PC-9 (cell line): ENCODE measurements around the gene PTPRT. TPM values are rescaled to one million over a fixed set of nuclear protein-coding genes. Genes with fewer than 3 reads are reported as not detected.

Experiments
- BruUV-seq: library from RNA; stranded (reverse); fragments of 400-500 nt; replicated peaks from 2 replicates; lab custom pipeline; 2021; lab: Mats Ljungman, UMichigan
- CTCF ChIA-PET: fragments of 300-600 bp; sonication (Branson Sonifier 250); formaldehyde crosslinking; loops from one replicate; lab custom pipeline; 2022; ENCODE audit warnings: antibody characterized with exemption; lab: Charles Lee
- POLR2A ChIA-PET: fragments of 300-600 bp; sonication (Branson Sonifier 250); formaldehyde crosslinking; loops from one replicate; lab custom pipeline; 2022; ENCODE audit warnings: antibody characterized with exemption; ENCODE audit not compliant: unreplicated experiment; lab: Charles Lee
- DNase-seq, 2 experiments: peaks; one replicate each; pipeline versions ENCODE4 v3.0.0 to v3.0.0-alpha.2; 2015 to 2022; ENCODE audit warnings: mixed read lengths in 1 of 2
- H2AFZ ChIP-seq: fragments of 200-600 bp; sonication (generic); 2 replicates; pipeline ENCODE4 v1.8.1; 2017; ENCODE audit warnings: antibody characterized with exemption
- H3F3A ChIP-seq: fragments of 200-600 bp; sonication (generic); 2 replicates; pipeline ENCODE4 v1.8.1; 2017; ENCODE audit warnings: antibody characterized with exemption, mild to moderate bottlenecking, low read depth; ENCODE audit not compliant: insufficient read depth
- H3K27ac ChIP-seq: fragments of 200-600 bp; sonication (generic); 2 replicates; pipeline ENCODE4 v1.6.1; 2016; ENCODE audit warnings: mixed run types
- H3K27me3 ChIP-seq: fragments of 200-600 bp; sonication (generic); 2 replicates; pipeline ENCODE4 v1.6.1; 2016; ENCODE audit warnings: low read depth, mixed run types; ENCODE audit not compliant: insufficient read depth
- H3K36me3 ChIP-seq: fragments of 200-600 bp; sonication (generic); 2 replicates; pipeline ENCODE4 v1.6.1; 2016; ENCODE audit warnings: low read depth, mixed run types
- H3K4me1 ChIP-seq: fragments of 200-600 bp; sonication (generic); replicated peaks from 2 replicates; pipeline ENCODE4 v1.6.1; 2016; ENCODE audit warnings: mixed run types; ENCODE audit not compliant: insufficient read depth
- H3K4me2 ChIP-seq: fragments of 200-600 bp; sonication (generic); 2 replicates; pipeline ENCODE4 v1.6.1; 2017; ENCODE audit warnings: mixed run types
- H3K4me3 ChIP-seq: fragments of 200-600 bp; sonication (generic); 2 replicates; pipeline ENCODE4 v1.6.1; 2016; ENCODE audit warnings: mixed run types
- H3K79me2 ChIP-seq: fragments of 200-600 bp; sonication (generic); 2 replicates; pipeline ENCODE4 v1.6.1; 2017; ENCODE audit warnings: low read depth, mixed run types
- H3K9me2 ChIP-seq: fragments of 200-600 bp; sonication (generic); 2 replicates; pipeline ENCODE4 v1.8.1; 2017; ENCODE audit warnings: mild to moderate bottlenecking; ENCODE audit not compliant: insufficient read depth
- H3K9me3 ChIP-seq: fragments of 200-600 bp; sonication (generic); 2 replicates; pipeline ENCODE4 v1.8.1; 2016; ENCODE audit warnings: low read depth; ENCODE audit not compliant: insufficient read depth
- H4K20me1 ChIP-seq: fragments of 200-600 bp; sonication (generic); 2 replicates; pipeline ENCODE4 v1.8.1; 2017; ENCODE audit not compliant: insufficient read depth
- EZH2 ChIP-seq: fragments of 200-600 bp; sonication (generic); IDR thresholded peaks from 2 replicates; pipeline ENCODE4 v1.8.0; 2017; ENCODE audit warnings: antibody characterized with exemption, low read depth
- intact Hi-C: fragments of 100-400 bp; cut with micrococcal nuclease; formaldehyde crosslinking; loops from one replicate; pipeline ENCODE4 v1.10.0; 2022; ENCODE audit not compliant: unreplicated experiment
- total RNA-seq: library from RNA; stranded (reverse); gene quantifications from 2 replicates; pipeline ENCODE4 v1.2.3, GENCODE V29; 2021
- TF ChIP-seq, protein P1 (sequence below): fragments of 200-600 bp; sonication (generic); conservative IDR thresholded peaks from 2 replicates; pipeline ENCODE4 v1.6.1; 2017; ENCODE audit warnings: mixed run types, antibody characterized with exemption, mild to moderate bottlenecking, moderate library complexity

PTPRT gene
- total RNA-seq, 1 experiment from 2014 or later: not detected

DNA sequence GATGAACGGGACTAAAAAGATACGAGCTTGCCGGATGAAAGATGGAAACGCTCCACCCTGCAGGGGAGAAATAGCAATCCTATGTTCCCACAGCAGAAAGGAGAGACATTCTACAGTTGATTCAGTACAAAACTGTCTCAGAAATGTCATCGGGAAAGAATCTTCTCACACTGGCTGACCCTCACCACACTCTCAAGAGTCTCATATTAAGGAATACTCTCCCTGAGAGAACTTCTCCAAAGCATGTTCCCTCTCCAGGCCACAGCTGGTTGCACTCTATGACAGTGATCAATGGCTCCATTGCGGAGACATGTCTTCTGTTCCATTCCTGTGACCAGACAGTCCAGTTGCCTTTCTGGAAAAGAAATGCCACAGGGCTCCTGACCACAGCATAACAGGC lies 813.6 kb downstream of the PTPRT start:
- no peaks in the 10 kb centered on the region for H3K9me3 ChIP-seq
- no peaks in the 10 kb centered on the region for H4K20me1 ChIP-seq
- no peak for DNase-seq
- no TSS peak for BruUV-seq
- H3K27ac ChIP-seq: no peak overlapping the region
- no peaks in the 10 kb centered on the region for H3K9me2 ChIP-seq
- no peak overlapping the region for H3K4me3 ChIP-seq
- no peak overlapping the region for H2AFZ ChIP-seq
- POLR2A ChIA-PET: no interaction called here
- H3K27me3 ChIP-seq: peaks cover 31% of the 10 kb centered on the region
- CTCF ChIA-PET: no interaction called here
- no peaks in the 10 kb centered on the region for H3K36me3 ChIP-seq
- no peaks in the 10 kb centered on the region for H3K79me2 ChIP-seq
- no peaks in the 10 kb centered on the region for H3F3A ChIP-seq
- no peak overlapping the region for H3K4me2 ChIP-seq
- no peaks in the 10 kb centered on the region for H3K4me1 ChIP-seq
- intact Hi-C loops: no loop called here
- TF ChIP-seq EZH2: no peak
- TF ChIP-seq, protein P1, sequence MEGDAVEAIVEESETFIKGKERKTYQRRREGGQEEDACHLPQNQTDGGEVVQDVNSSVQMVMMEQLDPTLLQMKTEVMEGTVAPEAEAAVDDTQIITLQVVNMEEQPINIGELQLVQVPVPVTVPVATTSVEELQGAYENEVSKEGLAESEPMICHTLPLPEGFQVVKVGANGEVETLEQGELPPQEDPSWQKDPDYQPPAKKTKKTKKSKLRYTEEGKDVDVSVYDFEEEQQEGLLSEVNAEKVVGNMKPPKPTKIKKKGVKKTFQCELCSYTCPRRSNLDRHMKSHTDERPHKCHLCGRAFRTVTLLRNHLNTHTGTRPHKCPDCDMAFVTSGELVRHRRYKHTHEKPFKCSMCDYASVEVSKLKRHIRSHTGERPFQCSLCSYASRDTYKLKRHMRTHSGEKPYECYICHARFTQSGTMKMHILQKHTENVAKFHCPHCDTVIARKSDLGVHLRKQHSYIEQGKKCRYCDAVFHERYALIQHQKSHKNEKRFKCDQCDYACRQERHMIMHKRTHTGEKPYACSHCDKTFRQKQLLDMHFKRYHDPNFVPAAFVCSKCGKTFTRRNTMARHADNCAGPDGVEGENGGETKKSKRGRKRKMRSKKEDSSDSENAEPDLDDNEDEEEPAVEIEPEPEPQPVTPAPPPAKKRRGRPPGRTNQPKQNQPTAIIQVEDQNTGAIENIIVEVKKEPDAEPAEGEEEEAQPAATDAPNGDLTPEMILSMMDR: no peak

DNA sequence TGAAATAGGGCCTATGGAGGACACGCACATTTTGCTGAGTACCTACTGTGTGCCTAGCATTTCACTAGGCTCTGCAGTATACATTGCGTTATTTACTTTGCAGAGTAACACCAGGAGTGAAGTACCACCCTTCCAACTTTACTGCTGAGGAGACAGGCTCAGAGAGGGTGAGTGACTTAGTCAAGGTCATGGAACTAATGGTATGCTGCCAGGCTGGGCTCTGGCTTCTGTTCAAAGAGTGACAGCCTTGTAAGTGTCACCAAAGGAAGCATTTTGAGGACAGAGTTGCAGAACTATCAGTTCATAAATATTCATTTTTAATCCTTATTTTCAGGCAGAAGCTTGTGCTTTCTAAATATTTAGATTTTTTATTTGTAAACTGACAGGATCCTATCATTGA lies 816.7 kb downstream of the PTPRT start:
- no peak for DNase-seq
- H3F3A ChIP-seq: no peaks in the 10 kb centered on the region
- no peaks in the 10 kb centered on the region for H3K9me2 ChIP-seq
- no peak overlapping the region for H3K4me2 ChIP-seq
- H3K27ac ChIP-seq: no peak overlapping the region
- TF ChIP-seq EZH2: no peak
- TF ChIP-seq, protein P1: no peak
- H2AFZ ChIP-seq: no peak overlapping the region
- BruUV-seq: no TSS peak
- ChIA-PET POLR2A (no interaction called here), CTCF (no interaction called here)
- no peak overlapping the region for H3K4me3 ChIP-seq
- intact Hi-C loops: no loop called here
- no peaks in the 10 kb centered on the region for H3K36me3 ChIP-seq
- H3K79me2 ChIP-seq: no peaks in the 10 kb centered on the region
- H3K4me1 ChIP-seq: no peaks in the 10 kb centered on the region
- H3K27me3 ChIP-seq: peaks cover 24% of the 10 kb centered on the region; the same call in 1 of the 2 replicates
- no peaks in the 10 kb centered on the region for H4K20me1 ChIP-seq
- H3K9me3 ChIP-seq: no peaks in the 10 kb centered on the region

DNA sequence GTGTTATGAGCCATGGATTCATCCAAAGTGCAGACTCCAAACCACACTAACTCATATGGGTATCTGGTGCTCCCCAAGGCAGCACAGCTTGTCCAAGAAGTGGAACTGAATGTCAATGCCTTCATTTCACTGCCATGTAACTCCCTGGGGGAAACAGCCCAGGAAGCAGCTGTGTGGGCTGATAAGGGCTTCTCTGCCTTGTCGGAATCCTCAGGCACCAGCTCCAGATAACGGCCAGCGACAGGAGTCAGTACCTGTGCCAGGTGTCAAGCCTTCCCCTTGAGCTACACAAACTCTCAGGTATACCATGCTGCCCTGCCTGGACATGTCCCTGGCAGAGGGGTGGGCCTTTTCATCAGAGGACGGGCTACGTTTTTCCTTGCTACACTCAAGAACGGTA lies 819.6 kb downstream of the PTPRT start:
- H3K4me2 ChIP-seq: no peak overlapping the region
- no peak overlapping the region for H2AFZ ChIP-seq
- intact Hi-C loops: no loop called here
- no peaks in the 10 kb centered on the region for H4K20me1 ChIP-seq
- H3K9me3 ChIP-seq: no peaks in the 10 kb centered on the region
- POLR2A ChIA-PET: no interaction called here
- H3K79me2 ChIP-seq: no peaks in the 10 kb centered on the region
- H3F3A ChIP-seq: no peaks in the 10 kb centered on the region
- H3K36me3 ChIP-seq: no peaks in the 10 kb centered on the region
- H3K27me3 ChIP-seq: peaks cover 17% of the 10 kb centered on the region; the same call in 1 of the 2 replicates
- no peak for TF ChIP-seq EZH2
- TF ChIP-seq, protein P1: no peak
- no peak for DNase-seq
- no peaks in the 10 kb centered on the region for H3K9me2 ChIP-seq
- H3K27ac ChIP-seq: no peak overlapping the region
- no peak overlapping the region for H3K4me3 ChIP-seq
- BruUV-seq: no TSS peak
- CTCF ChIA-PET: no interaction called here
- H3K4me1 ChIP-seq: no peaks in the 10 kb centered on the region
